PC-9 (cell line): ENCODE data around the gene SCYGR4. TPM values are rescaled to one million over a fixed set of nuclear protein-coding genes. Genes with fewer than 3 reads are reported as not detected.

ENCODE experiments used
- BruUV-seq: library from RNA; stranded (reverse); fragments of 400-500 nt; replicated peaks from 2 replicates; lab custom pipeline; 2021; lab: Mats Ljungman, UMichigan
- CTCF ChIA-PET: fragments of 300-600 bp; sonication (Branson Sonifier 250); formaldehyde crosslinking; loops from one replicate; lab custom pipeline; 2022; ENCODE audit warnings: antibody characterized with exemption; lab: Charles Lee
- POLR2A ChIA-PET: fragments of 300-600 bp; sonication (Branson Sonifier 250); formaldehyde crosslinking; loops from one replicate; lab custom pipeline; 2022; ENCODE audit warnings: antibody characterized with exemption; ENCODE audit not compliant: unreplicated experiment; lab: Charles Lee
- DNase-seq, 2 experiments: peaks; one replicate each; pipeline versions ENCODE4 v3.0.0 to v3.0.0-alpha.2; 2015 to 2022; ENCODE audit warnings: mixed read lengths in 1 of 2
- H2AFZ ChIP-seq: fragments of 200-600 bp; sonication (generic); 2 replicates; pipeline ENCODE4 v1.8.1; 2017; ENCODE audit warnings: antibody characterized with exemption
- H3F3A ChIP-seq: fragments of 200-600 bp; sonication (generic); 2 replicates; pipeline ENCODE4 v1.8.1; 2017; ENCODE audit warnings: antibody characterized with exemption, mild to moderate bottlenecking, low read depth; ENCODE audit not compliant: insufficient read depth
- H3K27ac ChIP-seq: fragments of 200-600 bp; sonication (generic); 2 replicates; pipeline ENCODE4 v1.6.1; 2016; ENCODE audit warnings: mixed run types
- H3K27me3 ChIP-seq: fragments of 200-600 bp; sonication (generic); 2 replicates; pipeline ENCODE4 v1.6.1; 2016; ENCODE audit warnings: low read depth, mixed run types; ENCODE audit not compliant: insufficient read depth
- H3K36me3 ChIP-seq: fragments of 200-600 bp; sonication (generic); 2 replicates; pipeline ENCODE4 v1.6.1; 2016; ENCODE audit warnings: low read depth, mixed run types
- H3K4me1 ChIP-seq: fragments of 200-600 bp; sonication (generic); replicated peaks from 2 replicates; pipeline ENCODE4 v1.6.1; 2016; ENCODE audit warnings: mixed run types; ENCODE audit not compliant: insufficient read depth
- H3K4me2 ChIP-seq: fragments of 200-600 bp; sonication (generic); 2 replicates; pipeline ENCODE4 v1.6.1; 2017; ENCODE audit warnings: mixed run types
- H3K4me3 ChIP-seq: fragments of 200-600 bp; sonication (generic); 2 replicates; pipeline ENCODE4 v1.6.1; 2016; ENCODE audit warnings: mixed run types
- H3K79me2 ChIP-seq: fragments of 200-600 bp; sonication (generic); 2 replicates; pipeline ENCODE4 v1.6.1; 2017; ENCODE audit warnings: low read depth, mixed run types
- H3K9me2 ChIP-seq: fragments of 200-600 bp; sonication (generic); 2 replicates; pipeline ENCODE4 v1.8.1; 2017; ENCODE audit warnings: mild to moderate bottlenecking; ENCODE audit not compliant: insufficient read depth
- H3K9me3 ChIP-seq: fragments of 200-600 bp; sonication (generic); 2 replicates; pipeline ENCODE4 v1.8.1; 2016; ENCODE audit warnings: low read depth; ENCODE audit not compliant: insufficient read depth
- H4K20me1 ChIP-seq: fragments of 200-600 bp; sonication (generic); 2 replicates; pipeline ENCODE4 v1.8.1; 2017; ENCODE audit not compliant: insufficient read depth
- EZH2 ChIP-seq: fragments of 200-600 bp; sonication (generic); IDR thresholded peaks from 2 replicates; pipeline ENCODE4 v1.8.0; 2017; ENCODE audit warnings: antibody characterized with exemption, low read depth
- intact Hi-C: fragments of 100-400 bp; cut with micrococcal nuclease; formaldehyde crosslinking; loops from one replicate; pipeline ENCODE4 v1.10.0; 2022; ENCODE audit not compliant: unreplicated experiment
- total RNA-seq: library from RNA; stranded (reverse); gene quantifications from 2 replicates; pipeline ENCODE4 v1.2.3, GENCODE V29; 2021
- TF ChIP-seq, protein P1 (sequence below): fragments of 200-600 bp; sonication (generic); conservative IDR thresholded peaks from 2 replicates; pipeline ENCODE4 v1.6.1; 2017; ENCODE audit warnings: mixed run types, antibody characterized with exemption, mild to moderate bottlenecking, moderate library complexity

Gene SCYGR4
- total RNA-seq, 1 experiment from 2014 or later, result not detected

GRCh38 chr2:227578642-227579041 is 38.7 kb upstream of the SCYGR4 start:
- H3K9me3 ChIP-seq, result peaks cover 7% of the 10 kb centered on the region
- H2AFZ ChIP-seq, result no peak overlapping the region
- H3F3A ChIP-seq, result no peaks in the 10 kb centered on the region; the same call in 1 of the 2 replicates
- H3K27ac ChIP-seq, result no peak overlapping the region
- no peaks in the 10 kb centered on the region for H3K27me3 ChIP-seq
- POLR2A ChIA-PET, result interaction anchor here (0.6 kb wide), 1 partner anchor 79 kb away, joined by 4 read pairs; no protein-coding TSS in a partner anchor
- no peaks in the 10 kb centered on the region for H3K36me3 ChIP-seq
- no peaks in the 10 kb centered on the region for H3K79me2 ChIP-seq
- no peak for TF ChIP-seq EZH2
- TF ChIP-seq, protein P1, sequence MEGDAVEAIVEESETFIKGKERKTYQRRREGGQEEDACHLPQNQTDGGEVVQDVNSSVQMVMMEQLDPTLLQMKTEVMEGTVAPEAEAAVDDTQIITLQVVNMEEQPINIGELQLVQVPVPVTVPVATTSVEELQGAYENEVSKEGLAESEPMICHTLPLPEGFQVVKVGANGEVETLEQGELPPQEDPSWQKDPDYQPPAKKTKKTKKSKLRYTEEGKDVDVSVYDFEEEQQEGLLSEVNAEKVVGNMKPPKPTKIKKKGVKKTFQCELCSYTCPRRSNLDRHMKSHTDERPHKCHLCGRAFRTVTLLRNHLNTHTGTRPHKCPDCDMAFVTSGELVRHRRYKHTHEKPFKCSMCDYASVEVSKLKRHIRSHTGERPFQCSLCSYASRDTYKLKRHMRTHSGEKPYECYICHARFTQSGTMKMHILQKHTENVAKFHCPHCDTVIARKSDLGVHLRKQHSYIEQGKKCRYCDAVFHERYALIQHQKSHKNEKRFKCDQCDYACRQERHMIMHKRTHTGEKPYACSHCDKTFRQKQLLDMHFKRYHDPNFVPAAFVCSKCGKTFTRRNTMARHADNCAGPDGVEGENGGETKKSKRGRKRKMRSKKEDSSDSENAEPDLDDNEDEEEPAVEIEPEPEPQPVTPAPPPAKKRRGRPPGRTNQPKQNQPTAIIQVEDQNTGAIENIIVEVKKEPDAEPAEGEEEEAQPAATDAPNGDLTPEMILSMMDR, result no peak
- DNase-seq, result no peak
- no TSS peak for BruUV-seq
- no peak overlapping the region for H3K4me2 ChIP-seq
- intact Hi-C loops, result loop anchor here (10.0 kb wide), 1 partner anchor 186 kb away; no protein-coding TSS in a partner anchor
- CTCF ChIA-PET, result no interaction called here
- H3K9me2 ChIP-seq, result peaks cover 4% of the 10 kb centered on the region; the same call in 1 of the 2 replicates
- H3K4me1 ChIP-seq, result no peaks in the 10 kb centered on the region
- H4K20me1 ChIP-seq, result no peaks in the 10 kb centered on the region
- H3K4me3 ChIP-seq, result no peak overlapping the region

GRCh38 chr2:227579791-227580190 is 37.5 kb upstream of the SCYGR4 start:
- no peaks in the 10 kb centered on the region for H3K36me3 ChIP-seq
- no peak overlapping the region for H2AFZ ChIP-seq
- no TSS peak for BruUV-seq
- intact Hi-C loops, result loop anchor here (10.0 kb wide), 1 partner anchor 185 kb away; no protein-coding TSS in a partner anchor
- no peak overlapping the region for H3K27ac ChIP-seq
- DNase-seq, result no peak
- H3K4me1 ChIP-seq, result no peaks in the 10 kb centered on the region
- H3K4me3 ChIP-seq, result no peak overlapping the region
- H3K79me2 ChIP-seq, result no peaks in the 10 kb centered on the region
- TF ChIP-seq, protein P1, result no peak
- no peak for TF ChIP-seq EZH2
- no peaks in the 10 kb centered on the region; the same call in 1 of the 2 replicates for H3F3A ChIP-seq
- POLR2A ChIA-PET, result no interaction called here
- H4K20me1 ChIP-seq, result no peaks in the 10 kb centered on the region
- H3K9me2 ChIP-seq, result peaks cover 4% of the 10 kb centered on the region; the same call in 1 of the 2 replicates
- CTCF ChIA-PET, result no interaction called here
- H3K27me3 ChIP-seq, result no peaks in the 10 kb centered on the region
- H3K4me2 ChIP-seq, result no peak overlapping the region
- peaks cover 7% of the 10 kb centered on the region for H3K9me3 ChIP-seq

- Histone ChIP-seq H3K79me2 (no peaks in the 10 kb centered on the region), H3K27ac (no peak overlapping the region), H3K4me3 (no peak overlapping the region), H3F3A (no peaks in the 10 kb centered on the region; the same call in 1 of the 2 replicates), H4K20me1 (no peaks in the 10 kb centered on the region), H3K4me1 (no peaks in the 10 kb centered on the region), H3K4me2 (no peak overlapping the region), H2AFZ (no peak overlapping the region), H3K27me3 (no peaks in the 10 kb centered on the region), H3K9me3 (peaks cover 7% of the 10 kb centered on the region), H3K36me3 (no peaks in the 10 kb centered on the region), H3K9me2 (0 out of 2 replicates have a peak, but pooled peaks cover 4% of the 10 kb centered on the region)
- POLR2A ChIA-PET, result no interaction called here
- TF ChIP-seq, protein P1, result no peak
- TF ChIP-seq EZH2, result no peak
- BruUV-seq, result no TSS peak
- intact Hi-C loops, result no loop called here
- no peak for DNase-seq
- CTCF ChIA-PET, result no interaction called here
Measured at GRCh38 chr2:227582369-227582768, 34.9 kb upstream of the SCYGR4 start.
